ENCODE results near the gene AP3D1. TPM values are rescaled to one million over a fixed set of nuclear protein-coding genes. Genes with fewer than 3 reads are reported as not detected.

AP3D1 gene
- total RNA-seq, 1 donor from 2014 or later = 63.4 TPM

- DNase-seq (ENCODE audit: low spot score) (no peak), ATAC-seq (no peak)
These were observed 37.7 kb downstream of the AP3D1 start for GRCh38 chr19:2113439-2114211.

- ATAC-seq (no peak), DNase-seq (ENCODE audit: low spot score) (no peak)
These were observed 38.6 kb downstream of the AP3D1 start for GRCh38 chr19:2112516-2113320.

GRCh38 chr19:2111886-2112285 is 39.5 kb downstream of the AP3D1 start:
- no peak for DNase-seq (ENCODE audit: low spot score)

GRCh38 chr19:2111425-2111824 is 39.9 kb downstream of the AP3D1 start:
- DNase-seq (ENCODE audit: low spot score) (no peak), ATAC-seq (no peak)

More at GRCh38 chr19:2111886-2112285, 39.5 kb downstream of the AP3D1 start:
- no peak for ATAC-seq

- DNase-seq (ENCODE audit: low spot score) (no peak), ATAC-seq (no peak)
These were observed 40.5 kb downstream of the AP3D1 start for GRCh38 chr19:2110822-2111221.

DNA sequence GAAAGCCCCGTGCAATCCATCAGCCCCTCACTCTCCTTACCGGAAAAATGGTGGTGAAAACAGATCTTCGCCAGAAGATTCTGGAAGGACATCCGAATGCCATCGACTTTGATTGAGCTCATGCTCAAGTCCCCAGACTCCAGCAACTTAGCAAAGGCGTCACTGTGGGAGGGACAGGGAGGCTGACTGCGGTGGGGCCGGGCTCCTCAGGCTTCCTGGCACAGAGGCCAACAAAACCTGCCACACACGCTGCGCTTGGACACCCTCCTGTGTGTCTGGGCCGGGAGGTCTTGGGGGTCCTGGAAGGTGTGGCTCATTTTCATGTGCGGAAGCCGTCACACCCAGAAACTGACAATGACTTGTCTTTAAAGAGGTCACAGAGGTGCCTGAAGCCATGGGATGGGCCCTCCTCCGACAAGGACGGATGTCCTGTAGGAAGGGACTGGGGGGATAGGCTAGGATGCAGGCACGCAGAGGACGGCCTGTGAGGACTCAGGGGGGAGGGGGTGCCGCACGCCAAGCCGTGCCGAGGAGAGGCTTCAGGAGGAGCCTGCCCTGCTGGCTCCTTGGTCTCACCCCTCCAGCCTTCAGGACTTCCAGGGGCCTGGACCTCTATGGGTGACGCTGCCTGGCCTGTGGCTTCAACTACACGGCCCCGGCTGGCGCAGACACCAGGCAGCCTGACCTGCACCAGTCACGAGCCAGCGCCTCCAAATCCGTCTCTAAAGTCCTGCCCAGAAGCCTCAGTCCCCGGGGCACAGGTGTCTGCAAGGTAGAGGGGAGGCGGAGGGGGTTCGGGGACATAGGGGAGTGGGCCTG is 42.1 kb downstream of the AP3D1 start:
- peak; percentile 22 for ATAC-seq
- DNase-seq (ENCODE audit: low spot score) = no peak

GRCh38 chr19:2108251-2109016 is 42.9 kb downstream of the AP3D1 start:
- ATAC-seq (no peak), DNase-seq (ENCODE audit: low spot score) (no peak)

DNA sequence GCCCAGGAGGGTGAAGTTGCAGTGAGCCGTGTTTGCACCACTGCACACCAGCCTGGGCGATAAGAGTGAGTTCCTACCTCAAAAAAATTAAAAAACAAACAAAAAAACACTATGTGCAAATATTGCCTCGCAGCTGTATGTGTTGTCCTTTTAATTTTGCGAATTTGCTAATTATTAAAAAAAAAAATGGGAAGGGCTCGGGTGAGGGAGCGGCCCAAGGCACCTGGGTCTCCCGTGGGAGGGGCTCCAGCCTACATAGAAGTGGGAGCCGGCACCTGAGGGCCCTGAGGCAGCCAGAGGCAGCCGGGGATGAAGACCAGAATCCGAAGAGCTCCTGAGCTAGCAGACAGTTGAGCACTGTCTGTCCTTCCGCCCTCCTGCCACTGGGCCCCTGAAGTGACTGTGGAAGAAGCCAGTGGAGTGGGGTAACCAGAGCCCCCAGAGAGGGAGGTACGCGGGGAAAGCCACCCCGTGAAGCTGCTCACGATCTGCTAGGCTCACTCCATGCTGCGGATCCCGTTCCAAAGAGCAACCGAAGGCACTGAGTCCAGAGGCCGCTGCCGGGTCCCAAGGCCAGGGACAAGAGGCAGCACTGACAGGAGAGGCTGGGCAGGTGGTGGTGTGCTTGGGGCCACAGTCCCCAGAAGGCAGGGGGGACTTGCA is 48.2 kb downstream of the AP3D1 start:
- ATAC-seq (peak; percentile 4), DNase-seq (ENCODE audit: low spot score) (no peak)

- DNase-seq (ENCODE audit: low spot score) (no peak), ATAC-seq (no peak)
These were observed 49.7 kb downstream of the AP3D1 start for GRCh38 chr19:2101417-2102335.

- DNase-seq (ENCODE audit: low spot score) = no peak
- no peak for ATAC-seq
These were observed 50.7 kb downstream of the AP3D1 start for GRCh38 chr19:2100719-2101061.

- no peak for ATAC-seq
- DNase-seq (ENCODE audit: low spot score) = no peak
These were observed 51.2 kb downstream of the AP3D1 start for GRCh38 chr19:2099937-2100718.

DNA sequence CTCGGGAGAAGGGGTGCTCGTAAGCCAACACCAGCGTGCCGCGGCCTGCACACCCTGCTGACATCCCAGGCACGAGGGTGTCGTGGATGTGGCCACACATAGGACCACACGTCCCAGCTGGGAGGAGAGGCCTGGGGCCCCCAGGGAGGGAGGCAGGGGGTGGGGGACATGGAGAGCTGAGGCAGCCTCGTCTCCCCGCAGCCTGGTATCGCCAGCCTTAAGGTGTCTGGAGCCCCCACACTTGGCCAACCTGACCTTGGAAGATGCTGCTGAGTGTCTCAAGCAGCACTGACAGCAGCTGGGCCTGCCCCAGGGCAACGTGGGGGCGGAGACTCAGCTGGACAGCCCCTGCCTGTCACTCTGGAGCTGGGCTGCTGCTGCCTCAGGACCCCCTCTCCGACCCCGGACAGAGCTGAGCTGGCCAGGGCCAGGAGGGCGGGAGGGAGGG is 52.3 kb downstream of the AP3D1 start:
- no peak for DNase-seq (ENCODE audit: low spot score)

DNA sequence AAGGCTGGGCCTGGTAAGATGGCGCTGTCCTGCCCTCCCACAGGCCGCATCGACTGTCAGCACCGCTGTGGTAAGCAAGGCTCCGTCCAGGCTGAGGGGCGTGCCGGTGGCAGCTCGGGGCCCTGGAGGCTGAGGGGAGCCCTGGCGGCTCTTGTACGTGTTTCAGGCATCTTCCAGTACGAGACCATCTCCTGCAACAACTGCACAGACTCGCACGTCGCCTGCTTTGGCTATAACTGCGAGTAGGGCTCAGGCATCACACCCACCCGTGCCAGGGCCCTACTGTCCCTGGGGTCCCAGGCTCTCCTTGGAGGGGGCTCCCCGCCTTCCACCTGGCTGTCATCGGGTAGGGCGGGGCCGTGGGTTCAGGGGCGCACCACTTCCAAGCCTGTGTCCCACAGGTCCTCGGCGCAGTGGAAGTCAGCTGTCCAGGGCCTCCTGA is 53.5 kb downstream of the AP3D1 start:
- DNase-seq (ENCODE audit: low spot score) (no peak), ATAC-seq (no peak)

More for the DNA sequence above, 52.3 kb downstream of the AP3D1 start:
- ATAC-seq = no peak

DNA sequence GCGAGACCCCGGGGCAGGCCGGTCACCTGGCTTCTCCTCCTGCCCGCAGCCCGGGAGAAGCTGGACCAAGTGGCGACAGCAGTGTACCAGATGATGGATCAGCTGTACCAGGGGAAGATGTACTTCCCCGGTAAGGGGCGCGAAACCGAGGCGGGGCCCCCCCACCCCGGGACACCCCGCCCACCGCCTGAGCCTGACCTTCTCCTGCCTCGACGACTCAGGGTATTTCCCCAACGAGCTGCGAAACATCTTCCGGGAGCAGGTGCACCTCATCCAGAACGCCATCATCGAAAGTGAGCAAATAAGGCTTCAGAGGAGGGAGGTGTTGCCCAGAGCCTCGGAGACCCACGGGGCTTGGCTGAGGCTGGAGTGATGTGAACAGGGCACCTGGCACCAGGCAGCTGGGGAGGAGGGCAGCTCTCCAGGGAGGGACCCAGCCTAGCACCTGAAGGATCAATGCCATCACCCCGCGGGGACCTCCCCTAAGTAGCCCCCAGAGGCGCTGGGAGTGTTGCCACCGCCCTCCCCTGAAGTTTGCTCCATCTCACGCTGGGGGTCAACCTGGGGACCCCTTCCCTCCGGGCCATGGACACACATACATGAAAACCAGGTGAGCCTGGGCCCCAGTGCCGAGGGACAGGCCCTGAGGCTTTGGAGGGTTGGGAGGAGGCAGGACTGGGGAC is 54.0 kb downstream of the AP3D1 start:
- DNase-seq (ENCODE audit: low spot score) (peak; percentile 63), ATAC-seq (no peak)

DNA sequence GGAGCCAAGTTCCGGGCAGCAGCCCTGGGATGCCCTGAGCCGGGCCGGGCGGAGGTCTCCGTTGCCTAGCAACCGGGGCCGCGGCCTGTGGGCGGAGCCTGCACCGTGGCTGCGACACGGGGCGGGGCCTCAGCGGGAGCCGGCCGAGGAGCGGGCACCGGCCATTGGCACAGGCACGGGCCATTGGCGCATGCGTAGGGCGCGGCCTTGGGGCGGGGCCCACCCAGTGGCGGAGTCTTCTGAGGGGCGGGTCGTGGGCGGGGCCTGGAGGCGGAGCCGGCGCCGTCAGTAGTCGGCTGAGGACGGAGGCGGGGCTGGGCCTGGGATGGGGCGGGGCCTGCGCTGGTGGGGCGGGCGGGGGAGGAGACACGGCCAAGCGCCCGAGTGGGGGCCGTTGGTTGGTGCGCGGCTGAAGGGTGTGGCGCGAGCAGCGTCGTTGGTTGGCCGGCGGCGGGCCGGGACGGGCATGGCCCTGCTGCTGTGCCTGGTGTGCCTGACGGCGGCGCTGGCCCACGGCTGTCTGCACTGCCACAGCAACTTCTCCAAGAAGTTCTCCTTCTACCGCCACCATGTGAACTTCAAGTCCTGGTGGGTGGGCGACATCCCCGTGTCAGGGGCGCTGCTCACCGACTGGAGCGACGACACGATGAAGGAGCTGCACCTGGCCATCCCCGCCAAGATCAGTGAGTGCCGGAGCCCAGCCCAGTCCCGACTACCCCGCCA is 54.7 kb downstream of the AP3D1 start, which contains the start of gene IZUMO4:
IZUMO4 (plus strand) TSS at position 436 of the 723 bp plus-strand sequence; CDS start at position 467, 31 bp downstream.
- ATAC-seq = peak; percentile 85

DNA sequence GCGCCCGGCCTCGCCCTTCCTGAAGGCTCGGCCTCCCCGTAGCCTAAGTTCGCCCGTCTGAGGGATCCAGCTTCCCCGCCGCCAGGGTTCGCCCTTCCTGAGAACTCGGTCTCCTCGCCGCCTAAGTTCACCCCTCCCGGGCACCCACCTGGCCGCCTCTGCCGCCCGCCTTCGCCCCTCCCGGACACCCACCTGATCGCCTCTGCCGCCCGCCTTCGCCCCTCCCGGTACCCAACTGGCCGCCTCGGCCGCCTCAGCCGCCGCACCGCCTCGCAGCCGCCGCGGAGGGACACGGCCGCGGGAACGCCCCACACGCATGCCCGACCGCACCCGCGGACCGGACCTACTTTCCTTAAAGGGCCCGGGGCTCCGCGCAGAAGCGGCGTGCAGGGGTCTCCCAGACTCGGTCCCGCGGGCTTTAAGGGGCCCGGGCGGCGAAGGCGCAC is 55.3 kb downstream of the AP3D1 start, which contains the start of gene MOB3A:
MOB3A (minus strand) TSS at position 293 of the 446 bp plus-strand sequence. CDS start 17,766 bp downstream, outside the sequence.
- ATAC-seq (peak; percentile 73), DNase-seq (ENCODE audit: low spot score) (no peak)

More for the DNA sequence above, 54.7 kb downstream of the AP3D1 start, which contains the start of gene IZUMO4:
- DNase-seq (ENCODE audit: low spot score) = peak; percentile 100

All from left lobe of liver (tissue), 2 donors.